Activated naive CD8-positive, alpha-beta T cell treated with anti-CD3 and anti-CD28 coated beads, Interleukin-2, amount 10 ng/mL, durations not matched to agents 7 days and 5 days (primary cell): Measurements from ENCODE around the gene LHX4. TPM values are rescaled to one million over a fixed set of nuclear protein-coding genes. Genes with fewer than 3 reads are reported as not detected.

ENCODE experiments used
- ATAC-seq: fragments of 150-1000 bp; cut with Tn5 transposase; one replicate; pipeline ENCODE4 v1.10.0; 2021; ENCODE audit warnings: low read depth, moderate library complexity
- POLR2A ChIA-PET: fragments of 350-600 bp; sonication (Branson Sonifier 250); formaldehyde crosslinking; loops from one replicate; lab custom pipeline; 2021; ENCODE audit warnings: antibody characterized with exemption; lab: Charles Lee
- DNase-seq: peaks from one replicate; pipeline ENCODE4 v3.0.0; 2021
- H3K27ac Mint-ChIP-seq: one replicate; pipeline ENCODE4 v1.8.0; 2022; ENCODE audit warnings: mild to moderate bottlenecking, mixed read lengths
- H3K27me3 Mint-ChIP-seq: one replicate; pipeline ENCODE4 v1.8.0; 2022; ENCODE audit warnings: mild to moderate bottlenecking, moderate library complexity, mixed read lengths
- H3K36me3 Mint-ChIP-seq: one replicate; pipeline ENCODE4 v1.8.0; 2021; ENCODE audit warnings: mild to moderate bottlenecking, mixed read lengths
- H3K4me1 Mint-ChIP-seq: one replicate; pipeline ENCODE4 v1.8.0; 2021; ENCODE audit warnings: mixed read lengths
- H3K4me3 Mint-ChIP-seq: one replicate; pipeline ENCODE4 v1.8.0; 2022; ENCODE audit warnings: mild to moderate bottlenecking, moderate library complexity, mixed read lengths
- H3K9me3 Mint-ChIP-seq: one replicate; pipeline ENCODE4 v1.8.0; 2021; ENCODE audit warnings: mixed read lengths
- total RNA-seq, 2 experiments: library from RNA; stranded (reverse); gene quantifications; one replicate each; pipeline ENCODE4 v1.2.3, GENCODE V29; 2021

LHX4 gene
- total RNA-seq, 2 experiments from 2014 or later = not detected

DNA sequence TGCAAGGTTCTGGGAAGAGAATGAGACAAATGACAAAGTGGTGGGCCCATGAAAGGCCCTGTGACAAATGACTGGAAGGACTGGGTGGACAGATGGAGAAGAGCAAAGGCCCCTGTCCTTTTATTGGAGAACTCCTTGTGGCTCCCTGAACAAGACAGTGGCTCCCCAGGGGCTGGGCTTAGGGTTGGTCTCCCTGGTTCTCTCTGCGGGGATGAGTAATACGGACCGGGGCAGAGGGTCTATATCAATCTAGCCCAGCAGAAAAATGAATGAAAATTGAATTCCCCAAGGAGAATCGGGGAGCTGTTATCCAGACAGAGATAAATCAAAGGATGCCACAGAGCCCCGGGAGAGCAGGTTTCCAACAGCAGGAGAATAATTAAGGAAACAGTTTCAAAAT is 5.2 kb upstream of the LHX4 start:
- DNase-seq (no peak), ATAC-seq (no peak)
- peaks cover 2% of the 10 kb centered on the region for H3K4me1 Mint-ChIP-seq
- POLR2A ChIA-PET = no interaction called here
- H3K27ac Mint-ChIP-seq = no peak overlapping the region
- peaks cover 72% of the 10 kb centered on the region for H3K27me3 Mint-ChIP-seq
- H3K36me3 Mint-ChIP-seq = no peaks in the 10 kb centered on the region
- H3K9me3 Mint-ChIP-seq = no peaks in the 10 kb centered on the region
- no peak overlapping the region for H3K4me3 Mint-ChIP-seq

DNA sequence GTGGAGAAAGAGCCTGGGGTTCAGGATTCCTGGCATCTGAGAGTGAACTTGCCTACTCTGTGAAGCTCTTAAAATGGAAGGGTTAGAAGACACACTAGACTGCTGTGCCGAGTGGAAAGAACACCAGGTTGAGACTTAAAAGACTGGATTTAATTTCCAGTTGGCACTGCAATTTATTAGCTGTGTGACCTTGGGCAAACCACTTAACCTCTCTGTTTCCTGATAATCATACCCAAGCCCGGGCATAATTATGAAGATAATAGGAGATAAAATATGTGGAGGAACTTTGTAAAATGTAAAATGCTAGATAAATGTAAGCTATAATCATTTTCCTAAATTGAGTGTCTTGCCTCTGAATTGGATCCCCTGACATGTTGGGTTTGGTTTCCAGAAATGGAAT is 4.7 kb upstream of the LHX4 start:
- Mint-ChIP-seq H3K36me3 (no peaks in the 10 kb centered on the region), H3K9me3 (no peaks in the 10 kb centered on the region), H3K27me3 (peaks cover 75% of the 10 kb centered on the region), H3K27ac (no peak overlapping the region), H3K4me1 (peaks cover 2% of the 10 kb centered on the region), H3K4me3 (no peak overlapping the region)
- POLR2A ChIA-PET = no interaction called here
- DNase-seq (no peak), ATAC-seq (no peak)

DNA sequence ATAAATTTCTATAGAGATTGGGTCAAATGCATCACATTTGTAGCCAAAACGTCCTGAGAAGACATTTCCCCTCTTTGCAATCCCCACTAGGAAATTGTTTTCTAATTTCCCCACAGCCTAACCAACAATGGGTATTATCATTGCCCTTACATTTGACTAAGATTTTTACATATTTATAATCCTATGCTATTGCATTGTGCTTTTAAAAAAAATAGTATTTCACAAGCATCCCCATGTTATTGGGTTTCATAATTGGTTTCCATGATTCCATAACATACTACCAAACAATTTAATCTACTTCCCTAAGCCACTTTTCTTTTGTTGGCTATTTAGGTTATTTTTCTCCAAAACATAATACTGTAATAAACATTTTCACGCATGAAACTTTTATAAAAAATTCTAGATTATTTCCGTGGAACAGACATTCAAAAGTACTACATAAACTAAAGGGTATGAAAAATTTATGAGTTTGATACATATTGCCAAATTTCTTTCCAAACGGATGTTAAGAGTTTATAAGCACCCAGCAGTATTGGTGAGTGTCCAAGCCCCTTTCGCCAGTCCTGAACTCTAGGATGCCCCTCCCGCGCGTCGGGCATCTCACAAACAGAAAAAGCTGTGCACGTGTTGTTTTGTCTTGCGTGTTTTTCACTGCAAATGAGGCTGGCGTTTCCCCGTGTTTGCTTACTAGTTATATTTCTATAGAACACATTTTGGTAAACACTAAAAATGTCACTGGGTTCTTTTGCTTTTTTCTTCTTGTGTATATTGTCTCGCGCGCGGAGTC is 2.0 kb upstream of the LHX4 start:
- H3K4me1 Mint-ChIP-seq = peaks cover 9% of the 10 kb centered on the region
- POLR2A ChIA-PET = no interaction called here
- H3K27me3 Mint-ChIP-seq = peaks cover 84% of the 10 kb centered on the region
- H3K27ac Mint-ChIP-seq = no peak overlapping the region
- H3K36me3 Mint-ChIP-seq = no peaks in the 10 kb centered on the region
- DNase-seq = no peak
- peak overlapping the region; percentile 74 for H3K4me3 Mint-ChIP-seq
- no peaks in the 10 kb centered on the region for H3K9me3 Mint-ChIP-seq
- ATAC-seq = no peak

DNA sequence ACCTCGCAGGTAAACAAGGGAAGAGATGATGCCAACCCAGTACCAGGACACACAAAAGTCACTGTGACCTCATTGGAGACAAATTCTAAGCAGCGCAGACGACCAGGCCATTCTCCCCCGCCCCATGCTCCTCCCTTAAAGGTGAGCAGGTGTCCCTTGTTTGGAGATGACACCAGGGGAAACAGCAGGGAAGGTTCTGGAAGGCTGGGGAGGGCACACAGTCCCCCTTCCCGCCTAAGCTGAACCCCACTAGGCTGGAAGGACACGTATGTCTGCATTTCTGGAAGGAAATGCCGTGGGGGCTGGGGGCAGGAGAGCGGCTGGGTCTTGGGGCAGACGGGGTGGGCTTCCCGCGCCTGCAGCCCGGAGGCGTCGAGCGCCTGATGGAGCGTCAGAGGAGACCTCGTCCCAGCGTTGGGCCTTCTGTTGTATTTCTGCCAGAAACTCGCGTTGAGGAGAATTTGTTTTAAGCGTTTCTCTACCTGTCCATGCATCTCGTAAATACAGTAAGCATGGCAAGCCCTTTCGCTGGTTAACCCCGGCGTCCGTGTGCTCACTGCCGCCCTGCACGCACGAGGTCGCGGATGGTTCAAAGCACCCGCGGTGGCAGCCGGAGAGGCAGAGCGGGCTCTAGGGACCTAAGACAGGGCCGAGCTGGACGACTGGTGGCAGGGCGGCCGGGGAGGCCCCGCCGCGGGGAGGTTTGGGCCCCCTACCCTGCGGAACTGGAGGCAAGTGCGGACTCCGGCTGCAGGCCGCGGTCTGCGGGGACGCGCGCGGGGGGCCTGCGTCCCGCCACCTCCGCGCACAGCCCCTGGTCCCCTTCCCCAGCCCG is 1.2 kb upstream of the LHX4 start:
- H3K9me3 Mint-ChIP-seq = no peaks in the 10 kb centered on the region
- no peak for ATAC-seq
- POLR2A ChIA-PET = no interaction called here
- no peak overlapping the region for H3K27ac Mint-ChIP-seq
- H3K4me1 Mint-ChIP-seq = peaks cover 9% of the 10 kb centered on the region
- peak; percentile 44 for DNase-seq
- H3K4me3 Mint-ChIP-seq = peak overlapping the region; percentile 74
- H3K36me3 Mint-ChIP-seq = no peaks in the 10 kb centered on the region
- H3K27me3 Mint-ChIP-seq = peaks cover 85% of the 10 kb centered on the region

DNA sequence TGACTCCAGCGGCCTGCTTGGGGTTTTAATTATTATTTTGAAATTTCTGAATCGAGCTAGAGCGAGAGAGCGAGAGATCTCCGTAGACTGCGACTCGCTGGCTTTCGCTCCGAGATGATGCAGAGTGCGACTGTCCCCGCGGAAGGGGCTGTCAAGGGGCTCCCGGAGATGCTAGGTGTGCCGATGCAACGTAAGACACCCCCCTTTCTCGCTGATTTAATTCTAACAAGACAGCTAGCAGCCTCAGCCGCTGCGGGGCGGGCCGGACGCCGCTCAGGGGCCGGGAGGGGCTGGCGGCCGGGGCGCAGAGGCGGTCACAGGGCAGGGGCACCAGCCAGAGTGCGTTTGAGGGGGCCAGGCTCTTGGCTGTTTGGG is 339 bp downstream of the LHX4 start:
- DNase-seq (no peak), ATAC-seq (peak; percentile 28)
- no peaks in the 10 kb centered on the region for H3K36me3 Mint-ChIP-seq
- POLR2A ChIA-PET = no interaction called here
- H3K27ac Mint-ChIP-seq = no peak overlapping the region
- peaks cover 84% of the 10 kb centered on the region for H3K27me3 Mint-ChIP-seq
- peak overlapping the region; percentile 63 for H3K4me3 Mint-ChIP-seq
- no peaks in the 10 kb centered on the region for H3K9me3 Mint-ChIP-seq
- peaks cover 15% of the 10 kb centered on the region for H3K4me1 Mint-ChIP-seq

DNA sequence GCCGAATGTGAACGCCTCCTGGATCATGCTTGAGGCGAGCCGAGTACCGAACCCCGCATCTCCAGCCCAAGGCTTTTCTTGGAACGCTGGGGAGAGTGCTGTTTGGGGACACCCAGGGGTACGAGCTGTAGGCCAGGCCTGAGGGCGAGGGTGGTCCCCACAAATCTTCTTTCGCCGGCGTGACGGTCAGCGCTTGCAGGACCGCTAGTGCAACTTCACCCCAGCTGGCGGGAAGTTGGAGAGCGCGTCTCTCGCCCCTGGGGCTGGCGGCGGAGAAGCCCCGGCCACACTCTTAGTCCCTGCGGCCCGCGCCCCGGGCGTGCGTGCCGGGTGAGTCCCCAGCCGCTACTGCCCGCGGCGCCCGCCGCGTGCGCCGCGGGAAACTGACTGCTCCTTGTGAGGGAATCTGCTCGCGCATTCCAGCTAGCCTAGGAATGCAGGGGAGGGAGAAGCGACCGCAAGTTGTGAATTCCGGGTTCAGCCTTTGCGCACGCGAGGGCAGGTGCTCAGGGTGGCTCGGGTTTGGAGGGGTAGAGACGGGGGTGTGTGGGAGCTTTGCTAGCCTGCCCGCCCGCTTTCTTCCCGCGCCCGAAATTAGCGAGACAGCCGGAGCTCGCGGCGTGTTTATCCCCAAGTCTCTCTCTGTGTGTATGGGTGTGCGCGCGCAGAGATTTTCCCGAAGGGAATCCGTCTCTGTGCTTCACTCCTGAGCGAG is 884 bp downstream of the LHX4 start:
- peak; percentile 5 for ATAC-seq
- Mint-ChIP-seq H3K4me3 (peak overlapping the region; percentile 63), H3K9me3 (no peaks in the 10 kb centered on the region), H3K27ac (no peak overlapping the region), H3K36me3 (no peaks in the 10 kb centered on the region), H3K27me3 (peaks cover 84% of the 10 kb centered on the region), H3K4me1 (peaks cover 19% of the 10 kb centered on the region)
- DNase-seq = peak; percentile 53
- POLR2A ChIA-PET = no interaction called here

DNA sequence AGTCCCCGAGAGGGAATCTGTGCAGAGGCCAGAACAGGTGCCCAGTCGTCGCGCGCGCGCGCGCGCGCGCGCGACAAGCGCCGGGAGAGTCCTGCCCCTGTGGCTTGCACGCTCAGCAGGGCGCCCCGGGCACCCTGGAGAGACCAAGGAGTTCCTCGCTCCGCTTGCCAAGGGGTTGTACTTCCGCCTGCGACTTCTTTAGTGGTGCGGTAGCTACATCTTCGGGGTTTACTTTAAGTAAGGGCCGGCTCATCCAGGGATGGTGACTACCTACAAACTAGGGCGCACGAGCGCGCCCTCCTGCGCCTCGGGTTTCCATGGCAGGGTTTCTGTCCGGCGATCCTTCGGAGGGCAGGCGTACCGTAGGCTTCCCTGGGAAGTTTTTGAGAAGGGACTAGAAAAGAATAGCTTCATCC is 1.4 kb downstream of the LHX4 start:
- Mint-ChIP-seq H3K9me3 (no peaks in the 10 kb centered on the region), H3K27me3 (peaks cover 84% of the 10 kb centered on the region), H3K27ac (no peak overlapping the region), H3K4me3 (peak overlapping the region; percentile 63), H3K4me1 (peaks cover 19% of the 10 kb centered on the region), H3K36me3 (no peaks in the 10 kb centered on the region)
- no peak for ATAC-seq
- peak; percentile 47 for DNase-seq
- POLR2A ChIA-PET = no interaction called here

DNA sequence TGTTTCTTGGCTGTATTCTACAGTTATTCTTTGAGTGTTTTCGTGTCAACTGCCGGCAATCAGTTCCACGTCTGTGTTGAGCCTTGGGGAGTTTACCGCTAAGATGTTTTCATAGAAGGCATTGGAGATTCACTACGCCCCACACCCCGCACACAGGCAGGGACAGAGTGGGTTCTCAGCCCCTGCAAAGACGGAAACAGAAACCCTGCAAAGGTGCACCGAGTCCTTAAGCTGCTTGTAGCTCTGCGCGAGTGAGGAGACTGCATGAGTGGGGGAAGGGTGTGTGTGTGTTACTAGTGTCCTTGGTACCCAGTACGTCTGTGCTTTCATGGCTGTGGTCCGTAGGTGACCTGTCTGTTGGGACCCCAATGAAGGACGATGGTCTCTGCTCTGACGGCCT is 1.9 kb downstream of the LHX4 start:
- peaks cover 20% of the 10 kb centered on the region for H3K4me1 Mint-ChIP-seq
- DNase-seq (peak; percentile 43), ATAC-seq (no peak)
- POLR2A ChIA-PET = no interaction called here
- H3K9me3 Mint-ChIP-seq = no peaks in the 10 kb centered on the region
- H3K36me3 Mint-ChIP-seq = no peaks in the 10 kb centered on the region
- peaks cover 84% of the 10 kb centered on the region for H3K27me3 Mint-ChIP-seq
- H3K4me3 Mint-ChIP-seq = peak overlapping the region; percentile 63
- peak overlapping the region; percentile 2 for H3K27ac Mint-ChIP-seq

DNA sequence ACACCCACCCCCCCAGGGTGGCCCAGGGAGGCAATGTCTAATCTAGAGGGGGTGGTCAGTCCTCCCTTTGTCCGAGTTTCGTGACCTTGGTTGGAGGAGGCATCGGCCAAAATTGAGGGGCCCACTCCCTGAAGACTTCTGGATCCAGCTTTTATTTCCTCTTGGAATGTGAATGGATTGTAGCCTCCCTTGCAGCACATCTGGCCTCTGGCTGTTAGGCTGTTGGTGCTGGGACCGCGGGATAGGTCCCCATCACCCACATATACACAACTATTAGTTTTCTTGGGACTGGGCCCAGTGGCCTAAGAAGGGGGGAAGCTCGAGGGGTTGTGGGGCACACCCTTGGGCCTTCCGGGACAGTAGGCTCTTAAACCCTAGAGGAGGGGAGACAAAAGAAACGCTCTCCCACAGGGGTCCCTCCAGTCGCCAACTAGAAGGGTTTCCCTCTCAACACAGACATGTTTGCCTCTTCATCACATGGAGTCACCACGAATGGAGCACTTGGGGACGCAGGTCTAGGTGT is 2.5 kb downstream of the LHX4 start:
- Mint-ChIP-seq H3K4me3 (no peak overlapping the region), H3K27me3 (peaks cover 85% of the 10 kb centered on the region), H3K4me1 (peaks cover 20% of the 10 kb centered on the region), H3K36me3 (no peaks in the 10 kb centered on the region), H3K27ac (no peak overlapping the region), H3K9me3 (no peaks in the 10 kb centered on the region)
- POLR2A ChIA-PET = no interaction called here
- ATAC-seq (no peak), DNase-seq (no peak)

DNA sequence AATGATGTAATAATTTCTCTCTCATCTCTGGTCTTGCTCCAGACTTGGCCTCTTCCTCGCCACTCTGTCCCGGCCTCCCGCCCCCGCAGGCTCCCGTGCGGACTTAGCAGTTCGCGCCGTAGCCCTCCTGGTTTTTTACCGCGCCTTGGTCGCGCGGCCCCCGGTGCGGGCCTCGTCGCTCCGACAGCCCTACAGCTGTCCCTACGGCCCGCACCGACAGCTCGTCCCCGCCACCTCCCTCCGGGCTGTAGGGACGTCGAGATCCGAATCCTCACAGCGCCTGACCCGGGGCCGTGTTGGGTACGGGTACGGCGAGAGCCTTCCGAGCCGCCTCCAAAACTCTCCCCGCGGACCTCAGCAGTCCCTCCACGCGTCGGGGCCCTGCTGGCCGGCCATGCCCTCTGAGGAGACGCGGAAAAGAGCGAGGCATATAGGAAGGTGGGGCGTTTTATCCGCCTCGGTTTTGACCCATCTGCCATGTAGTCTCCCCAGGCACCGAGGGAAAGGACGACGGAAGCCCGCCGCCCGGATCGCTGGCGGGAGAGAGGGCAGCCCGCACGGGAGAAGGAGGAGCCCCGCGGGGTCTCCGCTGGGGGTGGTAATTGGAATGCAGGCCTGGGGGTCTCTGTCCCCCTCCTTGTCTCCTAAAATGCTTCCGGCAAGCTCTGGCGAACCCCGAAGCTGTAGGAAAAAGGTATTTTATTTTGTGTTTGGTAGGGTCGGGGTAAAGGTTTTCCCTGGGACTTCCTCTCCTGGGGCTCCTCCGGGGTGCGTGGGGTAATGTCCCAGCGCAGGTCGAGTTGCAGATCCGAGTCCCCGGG is 3.3 kb downstream of the LHX4 start:
- no peak for ATAC-seq
- peaks cover 85% of the 10 kb centered on the region for H3K27me3 Mint-ChIP-seq
- DNase-seq = no peak
- no peaks in the 10 kb centered on the region for H3K36me3 Mint-ChIP-seq
- no peaks in the 10 kb centered on the region for H3K9me3 Mint-ChIP-seq
- POLR2A ChIA-PET = no interaction called here
- H3K4me1 Mint-ChIP-seq = peaks cover 20% of the 10 kb centered on the region
- peak overlapping the region; percentile 51 for H3K27ac Mint-ChIP-seq
- no peak overlapping the region for H3K4me3 Mint-ChIP-seq

DNA sequence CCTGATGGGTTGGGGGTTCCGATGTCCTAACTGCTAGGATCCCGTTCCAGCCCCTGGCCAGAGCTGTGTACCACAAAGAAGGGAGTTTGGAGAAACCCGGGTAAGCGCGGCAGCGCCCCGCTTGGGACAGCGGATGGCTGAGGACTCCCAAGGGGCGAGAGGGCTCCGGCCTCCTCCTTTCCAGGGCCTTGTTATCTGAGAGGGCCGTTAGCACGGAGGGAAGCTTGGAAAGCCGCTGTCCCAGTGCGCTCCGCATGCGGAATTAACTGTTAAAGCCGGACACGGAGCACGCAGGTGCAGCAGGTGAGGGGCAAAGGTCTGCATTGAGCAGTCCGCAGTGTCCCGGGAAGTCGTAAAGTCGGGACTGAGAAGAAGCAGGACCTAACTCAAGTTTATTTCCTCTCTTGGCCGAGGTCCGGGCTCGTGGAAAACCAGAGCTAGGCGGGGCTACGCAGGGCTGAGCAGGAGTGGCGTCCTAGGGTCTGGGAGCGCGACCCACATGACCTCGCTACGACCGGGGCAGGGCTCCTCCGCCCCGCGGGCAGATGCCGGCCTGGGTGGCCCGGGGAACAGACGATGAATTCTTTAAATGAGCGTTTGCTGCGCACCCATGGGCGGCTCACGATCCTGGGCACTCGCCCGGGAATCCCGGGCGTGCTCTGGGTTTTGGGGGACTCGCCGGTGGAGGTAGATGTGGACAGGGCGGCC is 4.5 kb downstream of the LHX4 start:
- peak; percentile 44 for DNase-seq
- ATAC-seq = no peak
- H3K27me3 Mint-ChIP-seq = peaks cover 90% of the 10 kb centered on the region
- H3K4me3 Mint-ChIP-seq = peak overlapping the region; percentile 35
- peaks cover 18% of the 10 kb centered on the region for H3K4me1 Mint-ChIP-seq
- no peaks in the 10 kb centered on the region for H3K9me3 Mint-ChIP-seq
- H3K27ac Mint-ChIP-seq = peak overlapping the region; percentile 63
- POLR2A ChIA-PET = no interaction called here
- no peaks in the 10 kb centered on the region for H3K36me3 Mint-ChIP-seq

DNA sequence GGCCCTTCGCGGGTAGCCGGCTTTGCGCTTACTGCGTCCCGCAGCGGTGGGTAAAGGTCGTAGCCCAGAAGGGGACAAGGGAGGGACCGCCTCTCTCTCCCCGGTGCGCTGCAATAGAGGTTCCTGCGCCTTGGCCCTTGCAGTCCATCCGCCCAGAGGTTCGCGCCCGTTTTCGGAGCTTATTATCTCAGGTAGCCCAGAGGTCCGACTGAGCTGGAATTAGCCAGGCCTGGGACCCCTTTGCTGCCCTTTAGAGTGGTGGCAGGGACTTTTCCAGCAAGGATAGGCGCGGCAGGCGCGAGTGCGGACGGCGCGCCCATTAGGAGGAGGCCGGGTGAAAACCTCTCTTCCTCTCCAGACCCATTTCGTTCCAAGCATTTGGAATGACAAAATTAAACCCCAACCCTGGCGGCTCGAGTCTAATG is 5.0 kb downstream of the LHX4 start:
- no peak overlapping the region for H3K27ac Mint-ChIP-seq
- DNase-seq = peak; percentile 45
- no peaks in the 10 kb centered on the region for H3K36me3 Mint-ChIP-seq
- peak overlapping the region; percentile 13 for H3K4me3 Mint-ChIP-seq
- peaks cover 18% of the 10 kb centered on the region for H3K4me1 Mint-ChIP-seq
- ATAC-seq = no peak
- H3K27me3 Mint-ChIP-seq = peaks cover 95% of the 10 kb centered on the region
- no peaks in the 10 kb centered on the region for H3K9me3 Mint-ChIP-seq
- POLR2A ChIA-PET = no interaction called here
